GM12874 (cell line): ENCODE data around the gene EXOC4.

ENCODE experiments used
- CTCF ChIP-seq: IDR thresholded peaks from 2 replicates; pipeline ENCODE4 v1.5.1; 2011; ENCODE audit warnings: low read depth, mild to moderate bottlenecking, control low read depth, low read length, moderate library complexity; ENCODE audit not compliant: insufficient read depth

EXOC4 gene

GRCh38 chr7:133724694-133725093 lies 471.8 kb downstream of the EXOC4 start:
- no peak for TF ChIP-seq CTCF

- no peak for TF ChIP-seq CTCF
These were observed 474.8 kb downstream of the EXOC4 start for GRCh38 chr7:133727476-133728214.

DNA sequence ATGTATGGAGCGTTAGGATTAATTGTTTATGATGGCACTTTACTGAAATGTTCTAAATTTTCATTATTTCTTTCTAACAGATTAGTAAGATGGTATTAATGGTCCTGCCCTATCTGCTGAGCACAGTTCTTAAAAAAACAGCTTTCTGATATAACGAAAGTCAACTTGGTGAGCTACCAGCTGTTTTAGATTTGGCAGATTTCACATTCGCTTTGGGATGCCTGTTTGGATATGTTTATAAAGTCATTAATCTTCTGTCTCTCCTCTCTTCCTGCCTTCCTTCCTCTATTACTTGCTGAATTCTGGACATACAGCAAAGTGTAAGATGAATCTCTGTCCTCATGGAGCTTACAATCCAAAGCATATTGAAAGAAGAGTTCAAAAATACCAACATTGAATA lies 477.5 kb downstream of the EXOC4 start:
- no peak for TF ChIP-seq CTCF

GRCh38 chr7:133733401-133733800 lies 480.5 kb downstream of the EXOC4 start:
- TF ChIP-seq CTCF = no peak

GRCh38 chr7:133735222-133735621 lies 482.3 kb downstream of the EXOC4 start:
- no peak for TF ChIP-seq CTCF

DNA sequence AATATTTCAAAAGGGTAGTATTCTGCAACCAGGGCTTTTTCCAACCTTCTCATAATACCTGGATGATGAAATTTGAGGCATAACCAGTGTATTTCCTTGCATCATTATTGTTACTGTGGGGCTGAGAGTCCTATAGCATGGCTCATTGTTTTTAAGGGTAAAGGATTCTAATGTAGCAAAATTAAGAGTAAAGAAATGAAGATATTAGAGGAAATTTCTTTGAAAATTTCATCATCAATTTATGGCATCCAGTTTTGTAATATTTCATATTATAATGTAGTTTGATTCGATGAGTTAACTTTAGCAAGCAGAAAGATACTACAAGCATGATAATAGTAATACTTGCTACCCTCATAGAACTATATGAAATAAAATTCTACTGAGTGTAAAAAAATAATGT lies 486.9 kb downstream of the EXOC4 start:
- no peak for TF ChIP-seq CTCF

DNA sequence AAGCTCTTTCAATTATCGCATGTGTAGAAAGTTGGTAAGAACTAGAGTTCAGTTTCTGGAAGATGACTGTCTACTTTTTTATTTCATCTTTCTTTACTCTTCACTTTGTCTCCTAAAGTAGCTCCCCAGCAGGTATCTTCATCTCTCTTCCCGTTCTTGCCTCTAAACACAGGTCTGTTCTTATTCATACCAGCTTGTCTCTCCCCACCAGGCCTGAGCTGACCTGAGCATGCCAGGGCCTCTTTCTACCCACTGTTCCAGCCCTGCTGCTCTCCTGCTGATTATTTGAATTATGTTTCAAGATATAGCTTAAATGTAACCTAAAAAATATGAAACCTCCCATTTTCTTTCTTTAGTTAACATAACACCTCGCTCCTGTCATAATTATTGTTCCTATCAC lies 488.2 kb downstream of the EXOC4 start:
- no peak for TF ChIP-seq CTCF
